Myocyte (in vitro differentiated cells): Measurements from ENCODE around the gene UCP3. TPM values are rescaled to one million over a fixed set of nuclear protein-coding genes. Genes with fewer than 3 reads are reported as not detected.

Experiments used
- DNase-seq: peaks from one replicate; pipeline ENCODE4 v3.0.0-alpha.2; 2012; ENCODE audit warnings: low read depth
- total RNA-seq: library from RNA; depleted of rRNA; stranded (reverse); fragments of >200 nt; gene quantifications from 2 replicates; pipeline ENCODE4 v1.2.3, GENCODE V29; 2014

Gene UCP3
- total RNA-seq, 1 donor from 2014 or later: 2.6 TPM

DNA sequence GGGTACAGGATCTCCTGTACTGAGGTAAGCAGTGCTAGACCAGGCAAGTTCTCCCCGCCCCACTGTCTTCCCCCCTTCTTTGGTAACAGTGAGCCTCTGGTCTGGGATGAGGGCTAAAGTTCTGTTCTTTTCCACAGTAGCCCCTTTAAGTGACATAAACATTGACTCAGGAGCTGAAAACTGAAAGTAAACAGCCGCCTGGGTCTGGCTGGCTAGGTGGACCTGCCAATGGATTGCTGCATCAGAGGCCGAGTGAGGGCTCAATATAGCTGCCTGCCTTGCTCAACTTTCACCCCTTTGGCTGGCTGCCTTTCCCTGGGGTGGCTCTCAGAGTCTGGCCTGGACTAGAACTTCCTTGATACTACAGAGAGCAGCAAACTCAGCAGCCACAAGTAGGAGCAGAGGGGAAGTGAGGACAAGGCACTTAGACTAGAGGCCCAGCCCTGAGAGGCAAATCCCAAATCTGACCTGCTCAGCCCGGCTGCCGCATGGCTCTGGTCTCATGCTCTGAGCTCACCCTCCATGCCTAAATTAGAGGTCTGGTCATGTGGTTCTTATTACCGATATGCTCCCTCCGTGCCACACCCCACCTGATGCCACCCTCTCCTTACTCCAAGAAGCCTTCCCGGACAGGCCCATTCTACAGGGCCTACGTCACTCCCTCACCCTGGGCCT, 9.6 kb upstream of the UCP3 start:
- DNase-seq: peak; percentile 34

DNA sequence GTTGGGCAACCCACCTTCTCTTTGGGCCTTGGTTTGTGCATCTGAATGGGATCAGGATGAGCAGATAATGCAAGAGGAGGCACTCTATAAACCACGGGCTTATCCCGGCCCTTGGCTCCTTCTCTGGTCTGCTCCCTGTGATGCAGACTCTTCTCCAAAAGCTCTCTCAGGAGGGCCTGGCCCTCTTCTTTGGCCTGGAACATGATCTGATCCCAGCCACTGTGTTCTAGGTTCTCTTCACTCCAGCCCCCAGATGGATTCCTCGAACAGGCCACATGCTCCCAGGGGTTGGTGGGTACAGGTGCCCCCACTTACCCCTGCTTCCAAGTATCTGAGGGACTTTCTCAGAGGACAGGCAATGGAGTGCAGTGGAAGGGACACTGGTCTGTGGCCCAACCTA, 8.7 kb upstream of the UCP3 start:
- DNase-seq: no peak

DNA sequence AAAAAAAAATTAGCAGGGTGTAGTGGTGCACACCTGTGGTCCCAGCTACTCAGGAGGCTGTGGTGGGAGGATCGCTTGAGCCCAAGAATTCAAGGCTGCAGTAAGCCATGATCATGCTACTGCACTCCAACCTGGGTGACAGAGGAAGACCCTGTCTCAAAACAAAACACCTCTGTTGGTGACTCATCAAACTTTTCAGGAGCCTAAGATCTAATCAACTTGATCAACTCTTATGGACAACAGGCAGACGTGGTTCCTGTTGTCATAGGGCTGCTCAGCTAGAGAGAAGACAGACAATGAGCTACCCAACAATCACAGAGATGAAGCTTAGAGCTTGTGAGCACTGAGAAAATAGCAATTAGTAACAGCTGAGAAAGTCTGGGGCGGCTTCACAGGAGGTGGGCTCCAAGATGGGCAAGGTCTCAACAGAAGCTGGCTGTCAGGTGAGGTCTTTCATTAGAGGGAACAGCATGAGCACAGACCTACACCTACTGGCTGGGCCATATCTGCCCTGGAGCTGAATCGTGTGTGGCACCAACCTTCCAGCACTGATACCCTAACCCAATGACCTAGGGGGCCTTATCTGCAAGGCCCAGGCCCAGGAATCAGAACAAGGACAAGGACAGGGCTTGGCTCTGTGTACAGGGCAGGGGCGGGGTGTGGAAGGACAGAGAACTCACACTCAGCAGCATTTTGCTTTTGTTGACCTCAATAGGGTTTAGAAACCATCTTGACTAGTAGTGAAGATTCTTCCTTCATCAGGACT, 7.2 kb upstream of the UCP3 start:
- DNase-seq: no peak

DNA sequence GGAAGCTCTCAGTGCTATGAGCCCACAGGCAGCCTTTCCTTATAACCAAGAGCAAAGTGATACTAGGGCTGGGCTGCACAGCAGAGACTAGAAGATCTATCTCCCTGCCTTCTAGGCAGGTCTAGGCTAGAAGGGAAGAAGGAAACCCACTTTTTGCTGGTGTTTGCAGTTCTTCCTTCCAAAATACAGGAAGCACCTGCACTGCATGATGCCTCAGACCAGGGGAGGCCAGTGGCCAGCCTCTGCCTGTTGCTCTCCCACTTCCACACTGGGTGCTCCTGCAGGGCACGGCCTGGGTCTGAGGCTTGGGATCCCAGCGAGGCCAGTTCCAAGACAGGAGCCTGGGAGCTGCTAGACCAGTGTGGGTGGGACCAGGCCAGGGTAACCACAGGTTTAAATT, 6.0 kb upstream of the UCP3 start:
- DNase-seq: no peak

- DNase-seq: no peak
These were observed 4.3 kb upstream of the UCP3 start for GRCh38 chr11:74013141-74013540.

- no peak for DNase-seq
These were observed 3.4 kb upstream of the UCP3 start for GRCh38 chr11:74012074-74012809.

- no peak for DNase-seq
These were observed 2.6 kb upstream of the UCP3 start for GRCh38 chr11:74011360-74012073.

- no peak for DNase-seq
These were observed 1.7 kb upstream of the UCP3 start for GRCh38 chr11:74010306-74011300.

DNA sequence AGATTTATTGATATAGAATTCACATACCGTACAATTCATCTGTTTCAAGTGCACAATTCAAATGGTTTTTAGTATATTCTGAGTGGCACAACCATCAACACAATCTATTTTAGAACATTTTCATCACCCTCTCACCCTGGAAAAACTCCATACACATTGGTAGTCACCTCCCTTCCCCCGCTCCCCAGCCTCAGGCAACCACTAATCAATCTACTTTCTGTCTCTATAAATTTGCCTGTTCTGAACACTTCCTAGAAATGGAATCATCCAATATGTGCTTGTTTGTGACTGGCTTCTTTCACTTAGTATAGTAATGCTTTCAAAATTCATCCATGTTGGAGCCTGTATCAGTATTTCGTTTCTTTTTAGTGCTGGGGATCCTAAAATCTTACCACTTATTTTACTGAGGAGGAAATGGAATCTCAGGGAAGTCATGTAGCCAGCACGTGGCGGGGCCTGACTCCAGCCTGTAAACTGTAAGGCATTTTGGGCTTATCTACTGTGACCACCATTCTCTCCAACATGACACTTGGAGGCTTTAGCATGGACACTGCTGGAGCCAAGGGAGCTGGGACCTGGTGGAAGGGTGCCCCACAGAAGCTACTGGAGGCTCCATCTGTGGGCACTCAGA, 905 bp upstream of the UCP3 start:
- DNase-seq: no peak

DNA sequence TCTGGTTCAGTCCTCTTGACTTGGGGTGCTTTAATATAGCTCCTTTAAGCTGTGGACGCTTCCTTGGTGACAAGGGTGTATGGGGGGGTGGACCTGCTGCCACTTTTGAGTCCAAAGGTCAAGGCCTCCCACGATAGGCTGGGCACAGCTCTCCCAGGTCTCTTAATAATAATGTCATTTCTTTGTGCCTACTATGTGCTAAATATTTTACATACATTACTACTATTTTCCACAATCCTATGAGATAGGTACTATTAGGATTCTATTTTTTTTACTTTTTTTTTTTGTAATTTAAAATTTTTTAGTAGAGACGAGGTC, 304 bp upstream of the UCP3 start:
- DNase-seq: no peak

DNA sequence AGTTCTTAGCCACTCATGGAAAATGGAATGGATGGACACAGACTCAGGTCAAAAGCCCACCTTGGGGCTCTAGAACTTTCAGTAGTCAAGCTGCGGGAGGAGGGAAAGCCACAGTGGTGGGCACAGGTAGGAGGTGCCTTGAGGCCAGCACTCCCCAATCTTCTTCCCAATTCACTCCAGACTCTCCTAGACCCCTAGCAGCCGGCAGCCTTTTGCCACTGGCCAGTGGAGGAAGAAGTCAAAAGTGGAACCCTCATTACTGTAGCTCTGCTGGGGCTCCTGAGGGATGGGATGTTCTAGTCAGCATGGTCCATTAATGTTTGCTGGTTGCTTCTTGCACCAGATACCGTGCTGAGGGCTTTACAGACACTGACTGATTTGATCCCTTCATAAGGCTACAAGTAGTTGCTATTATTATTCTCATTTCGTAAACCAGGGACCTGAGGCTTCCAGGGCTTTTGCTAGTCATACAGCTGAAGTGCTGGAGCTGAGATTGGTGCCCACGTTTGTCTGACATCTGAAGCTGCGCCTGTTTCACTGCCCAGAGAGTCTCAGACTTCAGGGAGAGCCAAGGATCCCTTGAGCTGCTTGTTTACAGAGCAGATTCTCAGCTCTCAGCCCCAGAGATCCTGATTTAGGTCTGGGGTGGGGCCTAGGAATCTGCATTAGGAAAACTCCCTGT, 1.1 kb downstream of the UCP3 start:
- DNase-seq: no peak

GRCh38 chr11:74006743-74007304, 2.1 kb downstream of the UCP3 start:
- DNase-seq: no peak

GRCh38 chr11:74005721-74006517, 3.0 kb downstream of the UCP3 start:
- no peak for DNase-seq

DNA sequence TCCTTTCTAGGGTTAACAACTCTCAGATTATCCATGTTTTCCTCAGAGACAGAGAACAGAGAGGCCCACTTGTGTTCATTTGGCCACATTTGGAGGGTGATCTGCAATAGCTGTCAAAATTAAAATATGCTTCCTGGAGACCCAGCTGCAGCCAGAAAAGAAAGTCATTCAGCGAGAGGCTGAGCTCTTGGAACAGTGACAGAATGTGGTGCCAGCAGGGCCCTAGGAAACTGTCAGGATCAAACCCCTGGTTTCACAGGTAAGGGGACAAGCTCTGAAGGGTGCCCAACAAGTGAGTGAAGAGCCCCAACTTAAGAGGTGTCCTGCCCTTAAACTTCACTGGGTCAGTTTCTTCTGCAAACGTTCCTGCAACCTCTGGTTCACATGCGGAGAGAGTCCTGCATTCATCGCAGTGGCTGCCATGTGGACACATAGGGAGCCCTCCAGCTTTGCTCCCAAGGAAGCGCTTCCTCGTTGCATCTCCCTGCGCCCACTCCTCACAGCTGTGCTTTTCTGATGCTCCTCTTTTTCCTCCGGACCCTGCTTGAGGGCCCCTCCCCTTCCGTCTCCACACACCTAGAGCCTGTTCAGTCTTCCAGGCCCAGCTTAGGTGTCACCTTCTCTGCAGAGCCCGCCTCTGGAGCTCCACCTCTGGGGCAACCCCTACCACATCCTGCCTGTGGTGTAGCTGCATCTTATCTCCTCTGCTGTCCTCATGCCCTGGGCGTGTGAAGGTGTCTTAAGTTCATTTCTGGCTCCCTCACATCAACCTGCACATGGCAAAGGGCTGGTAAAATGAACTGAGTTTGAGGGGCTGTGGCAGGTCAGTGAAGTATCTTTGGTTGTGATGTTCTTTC, 3.9 kb downstream of the UCP3 start:
- no peak for DNase-seq

DNA sequence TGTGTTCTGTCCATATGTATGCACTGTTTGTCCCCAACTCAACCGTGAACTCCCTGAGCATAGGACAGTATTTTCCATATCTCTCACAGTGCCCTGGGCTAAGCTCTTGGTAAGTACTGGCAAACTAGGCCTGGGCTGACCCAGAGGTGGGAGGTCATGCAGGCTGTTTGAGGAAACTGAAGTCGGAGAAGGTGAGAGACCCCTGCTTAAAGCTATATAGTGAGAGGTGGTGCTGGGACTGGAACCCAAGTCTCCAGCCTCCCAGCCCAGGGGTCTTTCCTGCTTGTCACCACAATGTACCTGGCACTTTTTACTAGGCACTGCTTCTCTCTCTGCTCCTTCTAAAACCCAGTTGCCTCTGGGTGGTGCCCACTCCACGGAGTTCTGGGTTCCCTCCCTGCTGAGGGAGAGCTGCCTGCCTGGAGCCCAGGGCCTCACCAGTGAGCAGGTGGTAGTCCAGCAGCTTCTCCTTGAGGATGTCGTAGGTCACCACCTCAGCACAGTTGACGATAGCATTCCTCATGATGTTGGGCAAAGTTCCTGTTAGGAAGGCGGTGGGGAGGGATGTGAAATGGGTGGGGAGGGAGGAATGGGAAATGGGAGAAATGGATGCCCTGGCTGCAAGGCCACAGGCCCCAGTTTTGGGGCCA, 4.7 kb downstream of the UCP3 start:
- DNase-seq: no peak

GRCh38 chr11:74002832-74003231, 6.1 kb downstream of the UCP3 start:
- DNase-seq: no peak

DNA sequence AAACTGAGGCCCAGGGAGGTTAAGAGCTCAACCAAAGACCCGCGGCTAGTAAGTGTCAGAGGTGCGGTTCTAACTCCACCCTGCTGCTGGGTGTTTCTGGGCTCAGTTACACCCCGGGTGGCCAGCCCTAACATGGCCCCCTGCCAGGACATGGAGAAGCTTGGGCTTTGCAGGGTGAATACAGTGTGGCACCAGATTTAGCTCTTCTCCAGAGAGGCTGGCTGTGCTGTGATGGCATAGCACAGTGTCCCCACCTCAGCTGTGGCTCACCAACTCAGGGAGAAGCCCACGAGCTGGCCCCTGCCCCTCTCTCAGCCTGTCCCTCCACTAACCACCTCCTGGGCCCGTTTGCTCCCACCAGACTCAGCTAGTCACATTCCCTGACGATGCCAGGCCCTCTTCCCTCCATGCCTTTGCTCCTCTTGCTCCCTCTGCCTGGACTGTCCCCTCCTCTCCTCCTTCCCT, 7.0 kb downstream of the UCP3 start:
- DNase-seq: no peak
